NCI-H2171 (cell line): ENCODE results near the gene SMIM35.

Source experiments
- DNase-seq: peaks from one replicate; lab custom pipeline; 2025; lab: John Stamatoyannopoulos, UW

Gene SMIM35

DNA sequence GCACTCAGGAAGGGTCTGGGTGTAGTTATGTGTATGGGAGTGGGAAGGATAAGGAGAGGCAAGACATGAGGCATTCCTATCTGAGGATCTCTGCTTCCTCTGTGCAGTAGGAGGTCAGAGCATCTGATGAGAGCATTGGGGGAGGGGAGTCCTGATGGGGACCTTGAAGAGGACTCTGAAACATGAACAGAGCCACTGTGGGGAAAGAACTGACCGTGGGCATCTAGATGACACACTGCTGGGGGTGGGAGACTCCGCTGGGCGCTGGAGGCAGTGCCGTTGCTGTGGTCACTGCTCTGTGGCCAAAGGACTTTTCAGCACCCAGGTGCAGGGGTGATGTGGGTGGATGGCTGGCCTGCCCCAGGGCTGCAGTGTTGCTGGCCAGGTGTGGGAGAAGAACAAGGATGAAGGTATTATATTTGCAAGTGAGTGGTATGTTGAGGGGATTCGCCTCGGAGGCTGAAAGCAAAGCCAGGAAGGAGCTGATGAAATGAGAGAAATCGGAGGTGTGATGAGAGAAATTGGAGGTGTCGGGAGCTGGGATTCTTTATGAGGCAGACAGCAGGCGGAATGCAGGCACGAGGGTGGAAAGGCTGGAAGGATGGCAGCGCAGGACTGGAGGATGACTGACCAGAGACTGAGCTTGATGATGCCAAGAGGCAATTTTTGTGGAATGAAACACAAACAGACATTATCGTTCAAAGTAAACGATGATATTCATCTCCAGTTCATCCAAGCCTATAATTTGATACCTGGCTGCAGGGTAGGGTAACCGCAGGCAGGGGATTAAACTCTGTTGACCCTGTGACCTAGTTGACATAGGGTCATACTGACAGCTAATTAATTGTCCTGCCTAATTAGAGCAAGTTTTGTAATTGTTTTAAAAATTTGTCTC lies 29.3 kb downstream of the SMIM35 start:
- DNase-seq: no peak

DNA sequence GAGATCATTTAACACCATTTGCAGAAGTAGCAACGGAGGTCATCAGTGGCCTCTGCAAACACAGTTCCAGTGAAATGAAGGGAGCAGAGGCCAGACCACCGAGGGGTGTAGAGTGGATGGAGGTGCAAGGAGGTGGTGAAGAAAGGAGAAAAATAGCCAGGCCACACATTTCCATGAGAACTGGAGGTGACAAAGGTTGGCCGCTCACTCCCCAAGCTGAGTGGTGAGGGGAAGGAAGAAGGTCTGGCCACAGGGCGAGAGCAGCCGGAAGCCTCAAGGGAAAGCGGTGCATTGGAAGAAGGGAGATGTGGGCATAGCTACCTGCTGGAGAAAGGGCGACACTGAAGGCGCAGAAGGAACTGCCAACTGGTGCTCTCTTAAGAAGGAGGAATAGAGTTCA lies 30.0 kb downstream of the SMIM35 start:
- no peak for DNase-seq

DNA sequence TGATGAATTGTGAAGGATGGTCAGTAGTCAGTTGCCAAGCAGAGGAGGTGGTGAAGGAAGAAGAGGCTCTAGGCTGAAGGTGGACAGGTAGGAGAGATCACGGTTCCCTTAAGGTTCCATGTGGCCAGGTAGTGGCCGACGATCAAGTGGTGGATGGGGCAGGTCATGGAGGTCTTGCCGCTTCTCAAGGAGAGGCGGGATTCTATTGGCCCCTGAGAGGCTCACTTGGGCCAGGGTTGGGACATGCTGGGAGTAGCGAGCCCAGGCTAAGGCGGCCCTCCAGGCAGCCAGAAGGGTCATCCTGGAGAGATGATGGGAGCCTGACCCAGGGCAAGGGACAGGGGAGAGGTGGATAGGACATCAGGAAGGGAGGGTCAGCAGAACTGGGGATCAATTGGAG lies 30.8 kb downstream of the SMIM35 start:
- no peak for DNase-seq

DNA sequence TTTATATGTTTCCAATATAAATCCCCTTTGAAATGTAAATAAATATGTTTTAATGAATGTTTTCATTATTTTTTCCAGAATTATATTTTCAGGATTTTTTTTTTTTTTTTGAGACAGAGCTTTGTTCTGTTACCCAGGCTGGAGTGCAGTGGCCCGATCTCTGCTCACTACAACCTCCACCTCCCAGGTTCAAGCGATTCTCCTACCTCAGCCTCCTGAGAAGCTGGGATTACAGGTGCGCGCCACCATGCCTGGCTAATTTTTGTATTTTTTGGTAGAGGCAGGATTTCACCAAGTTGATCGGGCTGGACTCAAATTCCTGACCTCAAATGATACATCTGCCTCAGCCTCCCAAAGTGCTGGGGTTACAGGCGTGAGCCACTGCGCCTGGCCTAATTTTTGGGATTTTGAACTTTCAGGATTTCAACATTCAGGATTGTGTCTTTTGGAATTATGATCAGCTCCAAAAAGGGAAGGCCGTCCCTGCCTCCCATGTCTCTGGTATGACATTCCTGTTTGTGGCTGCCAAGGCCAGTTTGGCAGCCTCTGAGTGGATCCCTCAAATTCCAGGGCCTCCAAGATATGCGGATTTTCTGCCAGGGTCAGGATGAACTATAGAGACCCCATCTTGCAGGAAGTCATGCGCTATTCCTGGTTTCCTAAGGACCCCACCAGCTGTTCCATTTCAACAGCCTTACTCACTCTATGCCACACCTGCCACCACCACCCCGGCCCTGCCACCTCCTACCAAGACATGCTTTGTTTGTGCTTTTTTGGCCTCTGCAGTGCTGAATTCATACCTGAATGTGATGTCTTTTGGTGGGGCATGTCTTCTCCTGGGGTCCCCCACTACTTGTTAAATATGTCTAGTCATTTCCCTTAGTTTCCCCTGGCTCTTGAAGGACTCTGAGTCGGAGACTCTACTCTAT lies 31.8 kb downstream of the SMIM35 start:
- no peak for DNase-seq

DNA sequence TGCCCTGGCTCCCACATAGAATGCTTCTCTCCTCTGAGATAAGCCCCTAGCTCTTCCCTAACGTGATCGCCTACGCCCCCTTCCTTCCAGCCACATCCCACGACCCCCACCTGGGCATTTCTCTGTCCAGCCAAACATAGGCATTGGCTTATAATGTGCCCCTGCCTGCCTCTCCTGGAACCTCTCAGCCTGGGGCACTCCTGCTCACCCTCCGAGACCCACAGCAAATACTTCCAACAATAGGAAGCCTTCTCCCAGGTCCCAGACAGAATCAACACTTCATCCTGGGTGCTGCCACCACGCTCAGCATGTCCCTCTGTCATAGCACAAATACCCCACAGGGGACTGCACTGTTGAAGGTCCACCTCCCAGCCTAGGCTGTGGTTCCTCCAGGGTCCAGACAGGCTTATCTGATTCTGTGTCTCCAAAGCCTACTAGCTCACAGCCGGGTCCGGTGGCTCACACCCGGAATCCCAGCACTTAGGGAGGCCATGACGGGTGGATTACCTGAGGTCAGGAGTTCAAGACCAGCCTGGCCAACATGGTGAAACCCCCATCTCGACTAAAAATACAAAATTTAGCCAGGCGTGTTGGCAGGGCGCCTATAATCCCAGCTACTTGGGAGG lies 34.1 kb downstream of the SMIM35 start:
- no peak for DNase-seq

DNA sequence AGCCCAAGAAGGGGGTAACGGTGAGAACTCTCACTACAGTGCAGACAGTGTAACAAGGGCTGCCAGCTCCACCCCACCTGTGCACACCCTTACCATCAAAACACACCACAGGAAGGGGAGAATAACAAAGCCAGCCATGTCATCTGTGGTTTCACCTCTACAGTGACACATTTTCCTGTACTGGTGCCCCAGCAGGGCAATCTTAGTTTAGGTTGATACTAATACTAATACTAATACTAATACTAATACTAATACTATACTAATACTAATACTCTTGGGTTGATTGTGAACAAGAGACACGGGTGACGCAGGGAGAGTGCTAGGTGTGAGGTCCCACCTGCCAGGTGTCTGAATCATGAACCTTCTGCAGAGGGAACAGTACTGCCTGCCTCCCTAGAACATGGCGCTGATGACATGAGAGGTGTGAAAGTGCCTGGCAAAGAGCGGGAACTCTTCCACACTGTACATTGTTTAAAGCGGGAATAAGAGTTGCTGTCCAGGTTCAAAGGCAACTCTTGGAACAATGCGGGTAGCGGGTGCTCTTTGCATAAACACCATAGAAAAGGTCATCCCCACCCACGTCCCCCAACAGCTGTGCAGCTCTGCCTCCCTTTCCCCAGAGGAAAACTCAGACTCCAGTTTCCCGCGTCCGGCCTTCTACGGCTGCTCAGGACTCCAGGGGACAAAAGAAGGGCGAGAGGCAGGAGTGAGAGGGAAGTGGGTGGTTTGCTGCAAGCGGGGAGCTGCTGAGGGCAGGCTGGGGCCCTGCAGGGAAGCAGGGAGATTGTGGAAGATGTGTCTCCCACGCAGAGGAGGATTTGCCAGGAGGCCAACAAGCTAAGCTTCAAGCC lies 34.9 kb downstream of the SMIM35 start:
- DNase-seq: no peak

DNA sequence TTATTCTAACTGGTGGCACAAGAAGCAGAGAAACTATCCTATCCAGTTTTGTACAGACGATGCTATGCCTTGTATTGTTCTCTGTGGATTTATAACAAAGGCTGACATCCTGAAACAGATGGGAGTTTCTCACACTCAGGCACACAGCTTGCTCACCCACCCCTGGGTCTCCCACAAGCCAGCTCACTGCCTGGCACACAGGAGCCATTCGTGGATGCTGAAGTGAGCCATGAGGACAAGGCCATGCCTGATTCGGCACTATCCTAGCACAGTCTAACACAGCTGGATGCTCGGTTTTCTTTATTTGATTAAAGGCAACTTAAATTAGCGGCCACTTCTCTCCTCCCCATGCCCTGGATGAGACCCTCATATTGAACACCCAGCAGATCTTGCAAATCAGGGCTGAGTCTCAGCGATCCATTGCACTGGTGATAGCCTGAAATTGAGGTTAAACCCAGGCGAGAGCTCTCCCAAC lies 35.6 kb downstream of the SMIM35 start:
- DNase-seq: no peak

DNA sequence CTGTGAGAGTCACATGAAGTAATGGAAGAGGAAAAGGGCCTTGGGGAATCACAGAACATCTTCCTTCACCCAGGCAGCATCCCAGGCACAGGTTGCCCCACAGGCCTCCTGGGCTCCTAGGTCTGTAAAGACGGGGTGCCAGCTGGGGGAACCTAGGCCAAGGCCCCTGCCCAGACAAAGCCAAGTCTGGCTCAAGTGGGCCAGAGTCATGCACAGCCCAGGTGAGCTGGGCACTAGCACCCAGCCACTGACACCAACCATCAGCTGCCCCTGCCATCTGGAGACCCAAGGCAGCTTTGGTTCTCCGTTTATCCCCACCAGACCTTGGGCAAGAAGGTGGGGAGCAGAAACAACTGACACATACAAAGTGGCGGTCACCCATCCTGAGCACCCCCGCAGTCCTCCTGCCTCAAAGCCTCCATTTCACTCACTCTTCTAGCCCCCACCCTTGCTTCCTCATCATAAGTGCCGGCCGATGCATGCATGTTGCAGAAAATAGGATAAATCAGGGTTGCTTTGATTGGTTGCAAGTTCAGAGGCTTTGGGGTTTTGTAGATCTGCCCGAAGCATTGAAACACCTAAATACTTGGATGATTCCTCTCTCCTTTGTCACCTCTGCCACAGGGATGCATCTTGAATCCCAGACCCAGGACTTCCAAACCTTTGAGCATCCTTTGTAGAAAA lies 36.4 kb downstream of the SMIM35 start:
- no peak for DNase-seq

DNA sequence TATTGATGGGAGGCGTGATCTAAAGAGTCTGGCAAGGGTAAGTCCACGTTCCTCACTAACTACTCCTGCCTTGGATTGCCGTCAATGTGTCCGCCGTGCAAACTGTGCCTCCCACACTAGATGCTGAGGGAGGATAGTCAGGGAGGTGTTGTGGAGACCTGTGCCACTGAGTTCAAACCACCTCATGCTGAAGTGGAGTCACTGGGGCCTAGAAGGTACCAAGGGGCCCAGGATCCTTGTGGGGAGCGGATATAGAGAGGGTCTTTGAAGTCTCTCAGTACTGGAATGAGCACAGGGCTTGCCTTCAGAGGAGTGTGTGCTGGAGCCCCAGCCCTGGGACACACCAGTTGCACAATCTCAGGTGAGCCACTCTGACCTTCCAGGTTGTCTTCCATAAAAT lies 37.0 kb downstream of the SMIM35 start:
- DNase-seq: no peak

DNA sequence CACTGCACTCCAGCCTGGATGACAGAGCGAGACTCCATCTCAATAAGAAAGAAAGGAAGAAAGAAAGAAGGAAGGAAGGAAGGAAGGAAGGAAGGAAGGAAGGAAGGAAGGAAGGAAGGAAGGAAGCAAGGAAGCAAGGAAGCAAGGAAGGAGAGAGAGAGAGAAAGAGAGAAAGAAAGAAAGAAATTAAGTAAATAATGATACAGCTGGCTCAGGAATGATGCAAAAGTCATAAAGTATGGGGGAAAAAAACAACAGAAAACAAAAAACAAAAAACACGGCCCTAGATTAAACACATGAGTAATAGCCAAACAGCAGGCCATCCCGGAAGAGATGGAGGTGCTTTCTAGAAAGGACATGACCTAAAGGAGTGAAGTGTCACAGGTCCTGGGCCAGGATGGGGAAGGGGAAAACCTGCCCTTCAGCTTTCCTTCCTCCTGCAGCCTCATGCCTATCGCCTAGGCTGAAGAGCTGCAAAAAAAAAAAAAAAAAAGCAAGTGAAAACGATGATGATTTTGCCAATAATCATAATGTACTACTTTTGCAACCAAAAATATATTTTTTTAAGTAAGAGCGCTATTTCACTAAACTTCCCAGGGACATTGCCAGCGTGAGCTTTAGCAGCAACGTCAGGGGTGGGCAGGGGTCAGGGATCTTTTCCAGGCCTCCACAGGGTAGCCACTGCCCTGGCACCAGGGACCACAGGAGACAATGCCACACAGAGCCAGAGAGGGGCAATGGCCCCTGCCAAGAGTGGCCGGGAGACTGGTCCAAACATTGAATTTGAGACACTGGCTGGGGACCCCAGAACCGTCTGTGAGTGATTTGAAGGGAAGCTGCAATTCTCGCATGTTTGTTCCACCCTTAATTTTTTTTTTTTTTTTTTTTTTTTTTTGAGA lies 38.0 kb downstream of the SMIM35 start:
- no peak for DNase-seq

DNA sequence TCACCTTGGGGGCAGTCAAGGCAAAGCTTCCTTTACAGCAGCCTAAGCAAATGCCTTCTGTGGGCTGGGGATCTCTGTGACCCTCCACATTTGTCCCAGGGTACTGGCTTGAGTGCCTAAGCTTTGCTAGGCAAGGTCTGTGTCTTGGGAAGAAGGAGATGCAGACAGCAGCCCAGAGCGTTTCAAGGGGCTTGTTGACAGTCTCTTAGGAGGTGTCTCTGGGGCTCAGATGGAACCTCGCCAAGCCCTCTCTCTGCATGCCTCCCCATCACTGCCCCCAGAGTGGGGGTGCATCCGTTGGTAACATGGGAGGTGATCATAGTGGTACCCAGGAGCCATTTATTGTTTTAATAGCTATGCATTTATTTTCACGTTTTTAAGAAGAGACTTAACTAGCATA lies 39.0 kb downstream of the SMIM35 start:
- DNase-seq: no peak

DNA sequence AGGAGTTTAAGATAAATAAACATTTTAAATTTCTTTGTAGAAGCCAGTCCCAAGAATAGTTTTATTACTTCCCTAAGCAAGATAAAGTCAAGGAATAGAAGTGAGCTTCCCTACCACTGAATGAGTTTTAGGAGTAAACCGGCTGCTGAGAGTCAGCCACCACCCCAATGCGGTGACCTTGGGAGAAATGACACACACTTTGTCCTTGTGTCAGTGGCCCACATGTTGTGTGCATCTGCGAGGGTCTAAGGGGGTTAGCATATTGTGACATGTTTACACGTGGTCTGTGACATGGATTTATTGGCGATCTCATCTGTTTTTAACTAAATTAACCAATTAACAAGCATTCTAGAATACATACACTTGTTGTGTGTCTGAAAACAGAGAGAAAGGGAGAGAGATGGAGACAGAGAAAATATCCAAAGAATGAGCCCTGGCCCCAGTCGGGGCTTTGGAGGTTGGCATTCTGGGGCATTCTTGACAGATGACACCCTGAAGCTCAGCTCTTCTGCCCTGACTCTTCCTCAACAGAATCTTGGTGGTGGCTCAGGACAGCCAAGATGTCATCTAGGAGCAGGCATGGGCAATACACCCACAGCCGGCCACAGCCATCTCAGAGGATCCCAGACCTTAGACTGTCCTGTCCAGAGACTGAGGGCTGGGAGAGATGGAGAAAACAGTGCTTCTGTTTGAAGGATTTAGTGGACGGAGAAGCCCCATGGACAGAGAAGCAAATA lies 39.6 kb downstream of the SMIM35 start:
- DNase-seq: no peak

DNA sequence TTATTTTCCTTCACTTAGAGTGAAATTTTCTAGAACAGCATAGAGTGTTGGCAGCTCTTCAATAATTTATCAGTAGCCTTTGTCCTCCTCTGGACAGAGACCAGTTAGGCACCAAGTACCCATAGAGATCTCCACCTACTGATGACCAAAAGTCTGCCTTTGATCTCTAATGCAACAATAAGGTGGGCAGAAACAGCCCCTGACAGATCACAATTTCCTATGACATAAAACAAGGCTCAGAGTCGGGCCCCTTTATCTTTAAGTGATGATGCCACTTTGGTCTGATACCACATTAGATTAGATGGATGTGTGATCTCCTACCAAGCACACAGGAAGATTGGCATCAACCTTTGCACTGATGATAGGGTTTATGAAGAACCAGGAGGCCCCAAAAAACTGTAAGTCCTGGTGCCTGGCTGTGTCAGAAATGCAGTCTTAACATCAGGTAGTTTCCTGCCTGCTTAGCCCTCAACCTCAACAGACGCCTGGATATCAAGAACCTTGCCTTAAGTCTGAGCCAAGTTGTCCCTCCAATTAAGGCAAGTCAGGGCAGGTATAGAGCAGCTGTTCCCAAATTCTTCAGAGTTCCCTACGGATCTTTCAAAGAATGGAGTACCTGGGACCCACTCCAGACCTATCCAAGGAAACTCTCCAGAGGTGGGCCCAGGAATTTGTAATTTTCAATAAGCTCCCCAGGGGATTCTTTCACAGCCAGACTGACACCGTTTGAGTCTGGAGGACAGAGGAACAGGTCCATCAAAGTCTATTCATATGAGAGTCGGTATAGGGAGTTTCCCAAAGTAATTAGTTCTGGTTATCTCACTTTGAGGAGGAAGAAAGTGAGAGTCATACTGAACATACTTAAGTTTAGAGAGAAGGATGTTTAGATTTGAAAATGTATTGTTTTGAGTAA lies 40.5 kb downstream of the SMIM35 start:
- no peak for DNase-seq

DNA sequence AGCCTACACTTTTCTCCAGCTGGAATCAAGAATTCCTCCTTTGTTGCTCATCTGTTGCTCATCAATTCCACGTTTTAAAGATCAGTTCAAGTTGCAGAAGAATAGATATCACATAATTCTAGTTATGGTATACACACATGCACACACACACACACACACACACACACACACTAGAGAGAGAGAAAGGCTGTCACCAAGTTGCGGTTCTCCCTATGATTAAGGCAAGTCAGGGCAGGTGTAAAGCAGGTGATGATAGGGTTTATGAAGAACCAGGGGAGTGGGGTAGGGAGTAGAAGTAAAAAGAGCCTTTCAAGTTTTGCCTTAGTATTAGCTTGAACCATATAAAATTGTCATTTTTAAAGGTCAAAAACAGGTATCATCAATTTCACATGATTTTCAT lies 41.6 kb downstream of the SMIM35 start:
- DNase-seq: no peak

DNA sequence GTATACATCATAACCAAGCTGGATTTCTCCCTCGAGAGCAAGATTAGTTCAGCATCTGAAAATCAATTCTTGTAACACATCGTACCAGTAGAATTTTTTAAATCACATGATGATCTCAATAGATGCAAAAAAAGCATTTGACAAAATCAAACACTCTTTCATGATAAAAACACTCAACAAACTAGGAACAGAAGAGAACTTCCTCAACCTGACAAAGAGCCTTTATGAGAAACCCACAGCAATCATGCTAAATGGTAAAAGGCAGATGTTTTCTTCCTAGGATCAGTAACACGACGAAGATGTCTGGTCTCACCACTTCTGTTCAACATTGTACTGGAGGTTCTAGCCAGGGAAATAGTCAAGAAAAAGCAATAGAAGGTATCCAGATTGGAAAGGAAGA lies 44.0 kb downstream of the SMIM35 start:
- DNase-seq: no peak

DNA sequence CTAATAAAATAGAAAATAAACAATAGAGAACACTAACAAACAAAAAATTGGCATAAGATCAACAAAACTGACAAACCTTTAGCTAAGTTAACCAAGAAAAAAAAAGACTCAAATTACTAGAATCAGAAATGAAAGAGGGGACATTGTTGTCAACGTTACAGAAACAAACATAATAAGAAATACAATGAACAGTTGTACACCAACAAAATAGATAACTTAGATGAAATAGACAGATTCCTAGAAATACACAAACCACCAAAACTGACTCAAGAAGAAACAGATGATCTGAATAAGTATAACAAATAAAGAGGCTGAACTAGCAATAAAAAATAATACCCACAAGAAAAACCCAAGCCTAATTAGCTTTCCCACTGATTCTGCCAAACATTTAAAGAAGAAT lies 44.6 kb downstream of the SMIM35 start:
- no peak for DNase-seq

DNA sequence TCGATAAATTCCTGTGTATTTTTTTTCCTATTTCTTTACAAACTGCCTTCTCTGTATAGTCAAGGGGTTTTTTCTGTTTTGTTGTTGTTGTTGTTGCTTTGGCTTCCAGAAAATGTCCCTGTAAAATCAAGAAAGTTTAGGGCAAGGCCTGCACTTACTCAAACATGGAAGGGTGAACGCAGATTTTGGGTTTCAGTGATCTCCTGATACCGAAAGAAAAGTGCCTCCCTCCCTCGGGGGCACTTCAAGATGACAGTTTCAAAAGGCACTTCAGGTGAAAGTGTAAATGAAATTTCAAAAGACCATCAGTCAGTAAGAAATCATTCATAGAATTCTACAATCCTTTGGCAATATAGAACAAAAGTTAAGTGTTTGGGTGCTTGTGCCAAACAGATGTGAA lies 53.3 kb downstream of the SMIM35 start:
- no peak for DNase-seq

DNA sequence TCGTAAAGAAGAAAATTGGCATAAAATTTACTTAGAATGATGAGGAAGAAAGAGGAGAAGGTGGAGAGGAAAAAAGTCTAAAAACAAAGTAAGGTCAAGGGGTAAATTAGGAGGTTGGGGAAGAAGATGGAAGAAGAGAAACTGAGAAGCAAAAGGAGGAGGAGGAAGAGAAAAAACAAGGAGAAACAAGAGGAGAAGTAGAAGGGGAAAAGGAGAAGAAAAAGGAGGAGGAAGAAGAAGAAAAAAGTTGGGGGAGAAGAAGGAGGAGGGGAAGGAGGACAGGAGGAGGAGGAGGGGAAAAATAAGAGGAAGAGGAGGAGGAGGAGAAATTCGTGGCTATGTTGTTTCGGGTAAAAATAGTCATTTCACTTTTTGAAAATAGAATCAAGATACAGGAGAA lies 58.1 kb downstream of the SMIM35 start:
- no peak for DNase-seq
